AG10803 (cell line): ENCODE data around the gene GBA2.

Experiments
- DNase-seq: peaks from one replicate; pipeline ENCODE4 v3.0.0; 2010; ENCODE audit warnings: low read depth
- H3K4me3 ChIP-seq: 2 replicates; pipeline ENCODE4 v1.5.1; 2011; ENCODE audit warnings: mild to moderate bottlenecking, low read length, control low read depth
- CTCF ChIP-seq: conservative IDR thresholded peaks from 2 replicates; pipeline ENCODE4 v1.5.1; 2011; ENCODE audit warnings: mild to moderate bottlenecking, low read length, control low read depth, inconsistent platforms

GBA2 gene

GRCh38 chr9:35711501-35712428 is 37.3 kb downstream of the GBA2 start:
- TF ChIP-seq CTCF, result no peak
- DNase-seq, result no peak
- no peak overlapping the region for H3K4me3 ChIP-seq

DNA sequence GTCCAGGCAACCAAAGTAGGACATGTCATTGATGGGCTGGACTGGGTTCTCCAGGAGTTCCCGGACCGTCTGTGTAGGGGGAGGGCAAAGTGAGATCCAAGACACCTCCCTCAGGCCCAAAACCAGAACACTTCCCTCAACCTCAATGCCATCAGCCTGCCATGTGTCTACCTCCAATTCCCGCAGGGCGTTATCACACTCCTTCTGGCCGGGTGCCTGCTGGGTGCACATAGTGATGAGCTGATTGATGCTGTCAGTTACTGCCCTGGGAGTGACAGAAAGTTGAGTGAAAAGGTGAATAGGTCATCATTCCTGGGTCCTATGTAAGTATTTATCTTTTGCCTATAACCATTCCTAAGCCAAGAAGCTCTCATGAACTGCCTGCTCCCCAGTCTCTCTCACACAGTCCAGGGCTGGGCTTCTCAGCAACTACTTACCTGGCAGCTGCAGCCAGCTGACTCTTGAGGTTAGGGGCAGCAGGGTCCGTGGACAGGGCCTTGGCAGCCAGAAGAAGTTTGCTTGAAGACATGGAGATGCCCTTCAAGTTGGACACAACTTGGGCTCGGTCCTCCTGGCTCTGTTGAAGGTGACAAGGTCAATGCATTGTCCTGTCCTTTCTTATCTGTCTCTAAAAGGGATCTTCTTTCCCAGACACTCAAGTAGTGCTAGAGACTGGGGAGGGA is 38.1 kb downstream of the GBA2 start:
- DNase-seq, result no peak
- no peak overlapping the region for H3K4me3 ChIP-seq
- TF ChIP-seq CTCF, result no peak

GRCh38 chr9:35708146-35708545 is 40.9 kb downstream of the GBA2 start:
- DNase-seq, result no peak
- H3K4me3 ChIP-seq, result no peak overlapping the region
- no peak for TF ChIP-seq CTCF

DNA sequence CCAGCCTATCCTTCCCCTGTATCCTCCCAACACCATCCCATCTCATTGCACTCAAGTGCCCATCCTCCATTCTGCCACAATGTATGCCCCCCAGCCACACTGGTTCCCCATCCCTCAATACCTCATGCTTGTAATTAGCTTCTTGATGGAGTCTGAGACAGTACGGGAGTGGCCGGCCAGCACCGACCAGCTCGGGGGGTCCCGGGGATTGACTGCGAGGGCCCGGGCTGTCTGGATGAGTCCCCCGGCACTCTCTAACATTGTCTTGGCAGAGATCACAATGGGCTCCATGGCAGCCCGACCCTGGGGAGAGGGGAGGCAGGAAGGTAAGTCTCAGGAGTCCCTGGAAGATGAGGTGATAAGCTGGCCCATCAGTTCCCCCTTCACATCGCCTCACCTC is 42.1 kb downstream of the GBA2 start:
- no peak overlapping the region for H3K4me3 ChIP-seq
- no peak for DNase-seq
- no peak for TF ChIP-seq CTCF

GRCh38 chr9:35705836-35706430 is 43.1 kb downstream of the GBA2 start:
- no peak for DNase-seq
- no peak for TF ChIP-seq CTCF

DNA sequence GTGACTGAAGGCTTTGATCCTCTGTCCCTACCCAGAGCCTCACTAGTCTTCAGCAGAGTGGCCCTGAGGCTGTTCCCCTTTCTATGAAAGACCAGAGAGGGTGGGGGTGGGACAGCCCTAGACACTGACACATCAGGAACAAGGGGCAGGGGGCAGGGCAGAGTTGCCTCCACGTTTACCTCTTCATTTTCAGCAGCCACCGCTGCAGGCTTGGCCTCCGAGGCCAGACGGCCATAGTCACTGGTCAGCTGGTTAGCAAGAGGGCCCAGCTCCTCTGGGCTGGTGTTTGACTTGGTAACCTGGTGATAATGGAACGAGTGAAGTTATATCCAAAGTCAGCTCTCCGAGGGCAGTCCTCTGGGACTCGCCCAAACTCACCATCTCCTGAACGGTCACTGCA is 43.7 kb downstream of the GBA2 start:
- DNase-seq, result no peak
- no peak for TF ChIP-seq CTCF

More at GRCh38 chr9:35705836-35706430, 43.1 kb downstream of the GBA2 start:
- H3K4me3 ChIP-seq, result no peak overlapping the region

More for the DNA sequence above, 43.7 kb downstream of the GBA2 start:
- H3K4me3 ChIP-seq, result no peak overlapping the region
